K562 treated with DMSO at 1 percent for 48 hours (cell line): ENCODE data around the gene COL11A1. TPM values are rescaled to one million over a fixed set of nuclear protein-coding genes. Genes with fewer than 3 reads are reported as not detected.

ENCODE experiments used
- total RNA-seq: library from RNA; unstranded; fragments of 300-600 nt; gene quantifications from 2 replicates; pipeline ENCODE4 v1.2.3, GENCODE V29; 2022; ENCODE audit warnings: low replicate concordance; ENCODE audit errors: extremely low read depth

COL11A1 gene
- total RNA-seq, result not detected in 2 replicates

GRCh38 chr1:103108376-103109150 is at the start of gene COL11A1:
Gene COL11A1 (minus strand): TSS chr1:103108522. CDS start chr1:103108178, 344 bp downstream.

